ENCODE measurements around the gene NDUFV1. TPM values are rescaled to one million over a fixed set of nuclear protein-coding genes. Genes with fewer than 3 reads are reported as not detected.
A peak's percentile ranks its signal among the peaks of the same experiment; 100 is the strongest.

NDUFV1 gene
- total and polyA plus RNA-seq, 9 donors, result 126 to 173 (median 149) TPM

DNA sequence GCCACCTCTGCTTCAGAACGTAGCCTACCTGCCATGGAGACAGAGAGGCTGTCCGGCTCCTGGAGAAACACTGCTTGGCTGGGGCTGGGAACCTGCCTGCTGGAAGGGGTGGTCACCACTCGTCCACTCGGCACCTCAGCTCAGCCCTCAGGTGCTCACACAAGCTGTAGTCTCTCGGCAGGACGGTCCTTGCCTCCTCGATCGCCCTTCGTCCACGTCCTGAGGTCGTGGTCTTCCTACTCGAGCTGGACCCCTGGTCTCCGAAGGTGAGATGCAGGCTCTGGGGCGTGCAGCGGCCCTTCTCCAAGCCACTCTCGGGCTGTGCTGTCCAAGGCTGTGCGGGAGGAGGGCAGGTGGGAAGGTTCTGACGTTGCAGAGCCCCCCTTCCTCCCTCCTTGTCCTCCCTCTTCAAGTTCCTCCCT, 32.7 kb downstream of the NDUFV1 start, which contains the start of gene TBX10:
TSS of gene TBX10 (minus strand) at position 326 of the 422 bp plus-strand sequence. CDS start at position 35, 291 bp downstream.
- WGBS (ENCODE audit: insufficient coverage), result 77% methylated on average over 12 of the region's 18 CpGs
- H3K9me3 ChIP-seq (replicated peaks; ENCODE audit: control insufficient read depth, low read depth, low read length), result peaks cover 2% of the 10 kb centered on the region
- H3K27me3 ChIP-seq (ENCODE audit: control insufficient read depth, insufficient read depth, low read length), result peaks cover 10% of the 10 kb centered on the region

DNA sequence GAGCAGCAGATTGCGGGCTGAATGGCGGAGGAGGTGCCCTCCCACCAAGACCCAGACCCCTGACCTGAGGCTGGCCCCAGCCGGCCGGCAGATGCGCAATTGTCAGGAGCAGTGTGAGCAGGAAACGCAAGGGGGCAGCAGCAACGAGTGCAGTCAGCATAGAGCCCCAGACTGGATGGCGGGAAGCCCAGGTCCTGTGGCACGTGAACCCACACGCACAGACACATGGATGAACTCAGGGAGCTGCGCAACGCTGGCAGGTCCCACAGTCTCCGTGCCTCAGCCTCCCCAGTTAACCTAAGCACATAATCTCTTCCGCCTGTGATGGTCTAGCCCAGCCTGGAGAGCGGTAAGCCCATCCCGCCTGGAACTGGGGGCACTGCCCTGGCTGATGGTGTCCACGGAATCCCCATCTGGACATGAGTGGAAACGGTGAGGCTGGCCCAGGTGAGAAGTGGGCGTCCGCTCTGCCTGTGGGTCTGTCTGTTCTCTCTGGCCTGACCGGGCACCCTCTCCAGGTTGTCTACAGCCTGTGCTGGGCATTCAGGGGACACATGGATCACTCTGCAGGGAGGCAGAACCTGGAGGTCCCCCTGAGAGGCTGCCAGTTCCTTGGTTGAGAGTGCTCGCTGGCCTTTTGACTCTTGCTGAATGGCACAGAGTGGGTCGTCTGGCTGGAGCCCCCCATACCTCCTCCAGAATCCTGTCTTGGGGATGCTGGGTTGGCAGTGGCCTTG, 33.5 kb downstream of the NDUFV1 start:
- 34% methylated on average over 17 of the region's 23 CpGs for WGBS (ENCODE audit: insufficient coverage)

More for the DNA sequence above, 32.7 kb downstream of the NDUFV1 start, which contains the start of gene TBX10:
- H3K4me1 ChIP-seq (ENCODE audit: control insufficient read depth, insufficient read depth, low read length), result no peaks in the 10 kb centered on the region
- H3K4me3 ChIP-seq (ENCODE audit: low read length), result no peak within 1 kb of the TSS
- no peaks in the 10 kb centered on the region for H3K36me3 ChIP-seq (ENCODE audit: control insufficient read depth, insufficient read depth, low read length)
- H3K27ac ChIP-seq (ENCODE audit: low read length), result no peak within 1 kb of the TSS
- no peak for DNase-seq

DNA sequence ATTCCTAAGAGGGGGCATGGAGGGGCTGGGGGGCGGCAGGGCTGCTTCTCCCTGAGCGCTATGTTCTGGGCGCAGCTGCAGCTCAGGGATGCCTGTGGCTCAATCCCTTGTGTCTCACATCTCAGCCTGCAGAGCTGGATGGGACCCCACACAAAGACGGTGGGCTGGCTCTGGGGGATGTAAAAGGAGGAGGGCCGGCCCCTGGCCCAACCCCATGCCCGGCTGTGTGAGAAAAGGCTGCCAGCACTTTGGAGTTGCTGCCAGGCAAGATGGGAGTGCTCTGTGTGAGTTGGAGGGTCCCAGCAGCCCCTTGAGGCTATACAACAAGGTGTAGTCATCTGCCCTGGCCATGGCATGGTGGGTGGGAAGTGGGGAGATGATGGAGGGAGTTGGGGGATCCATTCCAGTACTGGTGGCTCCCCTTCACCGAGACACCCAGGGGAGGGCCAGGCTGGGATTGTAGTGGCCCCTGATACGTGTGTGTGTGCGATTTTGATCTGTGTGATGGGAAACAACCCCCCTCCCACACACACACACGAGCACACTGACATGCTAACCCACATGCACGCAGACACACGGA, 34.1 kb downstream of the NDUFV1 start:
- no peak overlapping the region for H3K4me3 ChIP-seq (ENCODE audit: low read length)
- H3K36me3 ChIP-seq (ENCODE audit: control insufficient read depth, insufficient read depth, low read length), result no peaks in the 10 kb centered on the region
- H3K27me3 ChIP-seq (ENCODE audit: control insufficient read depth, insufficient read depth, low read length), result peaks cover 8% of the 10 kb centered on the region
- peaks cover 2% of the 10 kb centered on the region for H3K9me3 ChIP-seq (replicated peaks; ENCODE audit: control insufficient read depth, low read depth, low read length)
- no peaks in the 10 kb centered on the region for H3K4me1 ChIP-seq (ENCODE audit: control insufficient read depth, insufficient read depth, low read length)
- H3K27ac ChIP-seq (ENCODE audit: low read length), result no peak overlapping the region
- no peak for DNase-seq
- WGBS (ENCODE audit: insufficient coverage), result 54% methylated on average over 8 of the region's 12 CpGs

More for the DNA sequence above, 33.5 kb downstream of the NDUFV1 start:
- Histone ChIP-seq H3K36me3 (ENCODE audit: control insufficient read depth, insufficient read depth, low read length) (no peaks in the 10 kb centered on the region), H3K4me3 (ENCODE audit: low read length) (no peak overlapping the region), H3K9me3 (replicated peaks; ENCODE audit: control insufficient read depth, low read depth, low read length) (peaks cover 2% of the 10 kb centered on the region), H3K27me3 (ENCODE audit: control insufficient read depth, insufficient read depth, low read length) (peaks cover 9% of the 10 kb centered on the region), H3K27ac (ENCODE audit: low read length) (no peak overlapping the region), H3K4me1 (ENCODE audit: control insufficient read depth, insufficient read depth, low read length) (no peaks in the 10 kb centered on the region)
- peak; percentile 55 for DNase-seq

DNA sequence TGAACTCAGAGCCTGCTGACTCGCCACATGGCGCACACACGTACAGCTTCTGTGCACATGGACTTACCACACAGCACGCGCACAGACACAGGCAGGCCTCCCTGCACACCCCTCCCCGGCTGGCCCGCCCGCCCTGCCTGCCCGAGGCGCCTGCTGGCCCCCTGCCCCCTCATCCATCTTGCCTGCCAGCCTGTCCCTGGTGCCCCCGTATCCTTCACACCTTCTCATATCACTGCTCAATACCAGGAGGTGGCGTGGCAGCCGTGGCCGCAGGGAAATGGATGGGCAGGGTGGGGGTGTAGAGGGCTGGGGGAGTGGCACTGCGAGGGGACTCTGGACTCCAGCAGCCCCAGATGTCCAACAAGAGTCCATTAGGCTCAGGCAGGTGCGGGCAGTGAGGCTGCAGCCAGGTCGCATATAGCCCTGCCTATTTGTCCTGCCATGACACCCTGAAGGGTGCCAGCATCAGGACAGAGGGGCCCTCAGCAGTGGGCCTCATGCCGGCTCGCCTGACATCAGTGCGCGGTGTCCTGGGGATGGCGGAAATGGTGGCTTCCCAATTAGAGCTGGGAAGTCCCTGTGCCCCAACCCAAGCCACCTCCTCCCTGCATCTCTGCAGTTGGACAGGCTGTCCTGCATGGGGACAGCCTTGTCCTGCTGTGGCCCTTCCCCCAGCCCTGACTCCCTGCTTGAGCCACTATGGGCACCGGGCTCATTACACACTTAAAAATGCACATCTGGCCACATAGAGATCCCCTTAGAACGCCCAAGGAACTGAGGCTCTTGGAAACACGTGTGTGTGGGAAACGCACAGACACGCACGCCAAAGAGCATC, 34.8 kb downstream of the NDUFV1 start:
- Histone ChIP-seq H3K4me3 (ENCODE audit: low read length) (no peak overlapping the region), H3K4me1 (ENCODE audit: control insufficient read depth, insufficient read depth, low read length) (no peaks in the 10 kb centered on the region), H3K9me3 (replicated peaks; ENCODE audit: control insufficient read depth, low read depth, low read length) (peaks cover 2% of the 10 kb centered on the region), H3K27me3 (ENCODE audit: control insufficient read depth, insufficient read depth, low read length) (peaks cover 8% of the 10 kb centered on the region), H3K36me3 (ENCODE audit: control insufficient read depth, insufficient read depth, low read length) (no peaks in the 10 kb centered on the region), H3K27ac (ENCODE audit: low read length) (no peak overlapping the region)
- no peak for DNase-seq
- 85% methylated on average over 18 of the region's 28 CpGs for WGBS (ENCODE audit: insufficient coverage)

DNA sequence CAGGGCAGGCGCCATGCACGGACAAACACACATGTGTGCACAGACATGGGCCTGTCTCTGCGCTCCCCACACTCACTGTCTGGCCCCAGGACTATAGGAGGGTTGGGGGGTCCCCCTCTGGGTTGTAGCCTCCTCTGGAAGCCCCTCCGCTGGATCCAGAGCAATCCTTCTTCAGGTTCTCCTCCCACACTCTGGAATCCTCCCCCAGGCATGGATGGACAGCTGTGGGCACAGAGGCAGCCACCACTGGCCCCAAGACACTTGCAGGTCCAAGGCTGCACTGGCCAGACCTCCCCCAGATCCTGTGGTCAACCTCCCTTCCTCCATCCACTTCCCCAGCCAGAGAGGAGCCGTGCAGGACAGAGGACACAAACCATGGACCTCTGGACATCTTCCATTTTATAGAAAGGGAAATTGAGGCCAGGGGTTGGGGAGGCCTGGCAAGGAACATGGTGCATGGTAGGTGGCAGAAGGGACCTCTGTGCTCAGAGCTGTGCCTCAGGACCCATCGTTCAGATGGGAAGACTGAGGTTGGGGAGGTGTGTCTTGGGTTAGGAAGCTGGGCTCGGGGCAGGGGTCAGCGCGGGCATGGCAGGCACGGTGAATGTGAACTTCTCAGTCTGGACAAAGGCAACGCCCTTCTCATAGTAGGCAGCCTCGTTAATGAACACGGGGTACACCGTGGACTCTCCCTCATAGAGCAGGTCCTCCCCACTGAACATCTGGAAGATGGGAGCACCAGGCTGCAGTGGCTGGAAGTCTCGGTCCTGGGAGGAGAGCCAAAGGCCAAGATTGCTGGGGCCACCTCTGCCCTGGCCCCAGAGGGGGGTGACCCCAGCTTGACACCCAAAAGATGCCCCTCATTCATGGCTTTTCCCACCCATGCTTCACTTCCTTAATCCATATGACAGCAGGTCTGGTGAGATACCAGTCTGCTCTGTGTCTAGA, 35.7 kb downstream of the NDUFV1 start:
- no peaks in the 10 kb centered on the region for H3K4me1 ChIP-seq (ENCODE audit: control insufficient read depth, insufficient read depth, low read length)
- peaks cover 8% of the 10 kb centered on the region for H3K27me3 ChIP-seq (ENCODE audit: control insufficient read depth, insufficient read depth, low read length)
- peaks cover 2% of the 10 kb centered on the region for H3K9me3 ChIP-seq (replicated peaks; ENCODE audit: control insufficient read depth, low read depth, low read length)
- no peak overlapping the region for H3K4me3 ChIP-seq (ENCODE audit: low read length)
- no peak overlapping the region for H3K27ac ChIP-seq (ENCODE audit: low read length)
- 94% methylated on average over 11 of the region's 15 CpGs for WGBS (ENCODE audit: insufficient coverage)
- no peak for DNase-seq
- H3K36me3 ChIP-seq (ENCODE audit: control insufficient read depth, insufficient read depth, low read length), result no peaks in the 10 kb centered on the region

DNA sequence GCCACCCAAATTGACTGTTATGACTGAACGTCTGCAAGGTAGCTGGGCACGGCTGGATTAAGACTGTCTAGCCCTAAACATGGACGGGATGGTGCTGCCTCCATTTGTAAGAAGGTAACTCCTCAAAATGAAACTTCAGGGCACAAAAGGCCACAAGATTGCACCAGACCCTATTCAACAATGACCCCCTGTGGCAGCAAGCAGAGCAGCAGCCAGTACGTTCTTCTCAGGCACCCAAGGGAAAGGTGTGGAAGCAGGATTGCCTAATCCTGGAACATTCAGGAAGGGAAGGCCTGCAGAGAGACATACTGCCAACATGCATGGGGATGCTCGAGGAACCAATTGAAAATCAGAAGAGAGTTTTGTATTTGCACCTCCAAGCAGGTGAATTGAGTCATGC, 37.3 kb downstream of the NDUFV1 start:
- DNase-seq, result no peak
- peaks cover 2% of the 10 kb centered on the region for H3K9me3 ChIP-seq (replicated peaks; ENCODE audit: control insufficient read depth, low read depth, low read length)
- WGBS (ENCODE audit: insufficient coverage), result 70% methylated on average over 4 of the region's 5 CpGs
- H3K4me3 ChIP-seq (ENCODE audit: low read length), result no peak overlapping the region
- no peaks in the 10 kb centered on the region for H3K4me1 ChIP-seq (ENCODE audit: control insufficient read depth, insufficient read depth, low read length)
- no peak overlapping the region for H3K27ac ChIP-seq (ENCODE audit: low read length)
- no peaks in the 10 kb centered on the region for H3K36me3 ChIP-seq (ENCODE audit: control insufficient read depth, insufficient read depth, low read length)
- peaks cover 13% of the 10 kb centered on the region for H3K27me3 ChIP-seq (ENCODE audit: control insufficient read depth, insufficient read depth, low read length)

DNA sequence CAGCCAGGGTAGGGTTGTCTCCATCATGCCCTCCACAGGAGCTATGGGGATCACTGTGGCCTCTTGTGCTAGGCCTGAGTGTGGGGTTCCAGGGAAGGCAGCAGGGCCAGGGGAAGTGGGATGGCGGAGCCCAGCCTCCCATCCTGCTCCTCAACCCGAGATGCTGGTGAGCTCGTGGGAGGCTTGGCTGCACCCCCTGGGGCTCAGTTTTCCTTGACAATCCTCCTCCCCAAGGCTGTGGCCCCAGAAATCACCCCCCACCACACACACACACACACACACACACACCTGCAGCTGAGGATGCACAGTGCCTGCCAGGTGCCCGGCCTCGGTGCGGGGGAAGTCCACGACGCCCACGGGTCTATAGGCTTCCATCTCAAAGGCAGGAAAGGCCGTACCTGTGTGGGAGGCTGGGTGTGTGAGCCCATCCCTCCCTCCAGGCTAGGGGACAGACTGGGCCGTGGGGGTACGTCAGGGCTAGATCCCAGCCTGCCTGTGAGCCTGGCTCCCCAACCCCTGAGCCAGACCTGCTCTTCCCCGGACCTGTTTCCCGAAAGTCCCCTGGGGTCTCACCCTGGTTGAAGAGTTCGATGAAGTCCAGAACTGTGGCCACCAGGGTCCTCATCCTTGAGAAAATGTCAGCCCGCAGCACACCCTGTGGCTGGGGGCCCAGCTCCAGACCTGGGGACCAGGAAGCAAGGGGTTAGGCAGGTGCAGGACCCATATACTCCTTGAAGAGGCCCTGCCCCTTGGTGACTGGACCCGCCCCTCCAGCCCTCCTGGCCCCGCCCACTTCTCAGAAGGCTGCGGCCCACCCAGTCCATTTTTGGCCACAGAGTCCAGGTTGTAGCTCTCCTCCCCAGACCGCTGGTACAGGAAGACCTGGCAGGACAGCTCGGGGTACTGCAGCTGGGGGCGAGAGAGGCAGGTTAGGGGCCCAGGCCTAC, 38.0 kb downstream of the NDUFV1 start:
- Histone ChIP-seq H3K4me1 (ENCODE audit: control insufficient read depth, insufficient read depth, low read length) (no peaks in the 10 kb centered on the region), H3K9me3 (replicated peaks; ENCODE audit: control insufficient read depth, low read depth, low read length) (peaks cover 2% of the 10 kb centered on the region), H3K36me3 (ENCODE audit: control insufficient read depth, insufficient read depth, low read length) (no peaks in the 10 kb centered on the region), H3K27ac (ENCODE audit: low read length) (no peak overlapping the region), H3K27me3 (ENCODE audit: control insufficient read depth, insufficient read depth, low read length) (peaks cover 11% of the 10 kb centered on the region), H3K4me3 (ENCODE audit: low read length) (no peak overlapping the region)
- no peak for DNase-seq
- WGBS (ENCODE audit: insufficient coverage), result 81% methylated on average over 18 of the region's 22 CpGs

DNA sequence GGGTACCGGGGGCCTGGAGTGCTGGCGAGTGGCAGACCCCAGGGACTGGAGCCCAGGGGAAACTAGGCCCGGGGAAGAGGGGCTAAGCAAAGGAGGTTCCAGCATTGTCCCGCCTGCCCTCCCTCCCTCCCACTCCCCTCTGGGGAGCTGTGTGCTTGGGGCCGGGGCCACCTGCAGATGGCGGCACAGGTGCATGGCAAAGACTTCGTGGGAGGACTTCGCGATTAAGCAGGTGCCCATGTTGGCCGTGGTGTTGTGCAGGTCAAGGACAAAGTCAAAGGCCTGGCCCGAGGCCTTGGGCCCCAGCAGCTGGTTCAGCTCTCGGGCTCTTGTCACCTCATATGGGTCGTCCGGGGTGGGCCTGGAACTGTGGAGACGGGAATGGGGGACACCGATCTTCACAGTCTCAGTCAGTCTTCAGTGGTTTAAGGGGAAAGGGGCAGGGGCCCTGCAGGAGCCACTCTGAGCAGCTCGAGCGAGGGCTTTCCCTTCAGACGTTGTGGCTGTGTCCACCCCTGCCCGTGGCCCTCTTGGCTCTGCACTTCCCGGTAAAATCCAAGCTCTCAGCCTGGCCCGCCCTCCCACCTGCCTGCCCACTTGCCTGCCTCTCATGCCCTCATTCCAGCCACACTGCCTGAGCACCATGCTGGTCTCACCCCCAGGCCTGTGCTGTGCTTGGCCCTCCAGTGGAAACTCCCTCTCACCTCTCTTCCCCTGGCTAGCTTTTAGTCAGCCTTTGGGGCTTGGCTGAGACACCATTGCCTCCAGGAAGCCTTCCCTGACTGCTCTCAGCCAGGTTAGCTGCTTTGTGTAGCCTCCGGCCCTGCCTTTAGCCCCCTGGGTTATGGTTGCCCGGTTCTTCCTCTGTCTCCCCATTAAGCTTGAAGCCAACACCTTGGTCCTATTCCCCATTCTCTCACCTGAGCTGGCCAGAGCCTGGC, 39.1 kb downstream of the NDUFV1 start:
- no peak for DNase-seq
- 68% methylated on average over 20 of the region's 24 CpGs for WGBS (ENCODE audit: insufficient coverage)
- Histone ChIP-seq H3K27ac (ENCODE audit: low read length) (no peak overlapping the region), H3K36me3 (ENCODE audit: control insufficient read depth, insufficient read depth, low read length) (no peaks in the 10 kb centered on the region), H3K4me3 (ENCODE audit: low read length) (no peak overlapping the region), H3K9me3 (replicated peaks; ENCODE audit: control insufficient read depth, low read depth, low read length) (peaks cover 2% of the 10 kb centered on the region), H3K4me1 (ENCODE audit: control insufficient read depth, insufficient read depth, low read length) (no peaks in the 10 kb centered on the region), H3K27me3 (ENCODE audit: control insufficient read depth, insufficient read depth, low read length) (peaks cover 15% of the 10 kb centered on the region)

Data from muscle of leg (tissue), 11 donors.